GM12801 (cell line): ENCODE data around the gene NXPH3.

ENCODE experiments used
- TF ChIP-seq, protein P1 (sequence below): IDR thresholded peaks from one replicate; pipeline ENCODE4 v1.5.1; 2011; ENCODE audit warnings: control low read depth; ENCODE audit not compliant: insufficient read length; ENCODE audit errors: extremely low read depth

The NXPH3 gene

GRCh38 chr17:49571283-49571682 lies 4.4 kb upstream of the NXPH3 start:
- TF ChIP-seq, protein P1, sequence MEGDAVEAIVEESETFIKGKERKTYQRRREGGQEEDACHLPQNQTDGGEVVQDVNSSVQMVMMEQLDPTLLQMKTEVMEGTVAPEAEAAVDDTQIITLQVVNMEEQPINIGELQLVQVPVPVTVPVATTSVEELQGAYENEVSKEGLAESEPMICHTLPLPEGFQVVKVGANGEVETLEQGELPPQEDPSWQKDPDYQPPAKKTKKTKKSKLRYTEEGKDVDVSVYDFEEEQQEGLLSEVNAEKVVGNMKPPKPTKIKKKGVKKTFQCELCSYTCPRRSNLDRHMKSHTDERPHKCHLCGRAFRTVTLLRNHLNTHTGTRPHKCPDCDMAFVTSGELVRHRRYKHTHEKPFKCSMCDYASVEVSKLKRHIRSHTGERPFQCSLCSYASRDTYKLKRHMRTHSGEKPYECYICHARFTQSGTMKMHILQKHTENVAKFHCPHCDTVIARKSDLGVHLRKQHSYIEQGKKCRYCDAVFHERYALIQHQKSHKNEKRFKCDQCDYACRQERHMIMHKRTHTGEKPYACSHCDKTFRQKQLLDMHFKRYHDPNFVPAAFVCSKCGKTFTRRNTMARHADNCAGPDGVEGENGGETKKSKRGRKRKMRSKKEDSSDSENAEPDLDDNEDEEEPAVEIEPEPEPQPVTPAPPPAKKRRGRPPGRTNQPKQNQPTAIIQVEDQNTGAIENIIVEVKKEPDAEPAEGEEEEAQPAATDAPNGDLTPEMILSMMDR = no peak

- TF ChIP-seq, protein P1 = no peak
Observed at GRCh38 chr17:49571764-49572163, 3.9 kb upstream of the NXPH3 start.

GRCh38 chr17:49572226-49572625 lies 3.4 kb upstream of the NXPH3 start:
- TF ChIP-seq, protein P1 = no peak

DNA sequence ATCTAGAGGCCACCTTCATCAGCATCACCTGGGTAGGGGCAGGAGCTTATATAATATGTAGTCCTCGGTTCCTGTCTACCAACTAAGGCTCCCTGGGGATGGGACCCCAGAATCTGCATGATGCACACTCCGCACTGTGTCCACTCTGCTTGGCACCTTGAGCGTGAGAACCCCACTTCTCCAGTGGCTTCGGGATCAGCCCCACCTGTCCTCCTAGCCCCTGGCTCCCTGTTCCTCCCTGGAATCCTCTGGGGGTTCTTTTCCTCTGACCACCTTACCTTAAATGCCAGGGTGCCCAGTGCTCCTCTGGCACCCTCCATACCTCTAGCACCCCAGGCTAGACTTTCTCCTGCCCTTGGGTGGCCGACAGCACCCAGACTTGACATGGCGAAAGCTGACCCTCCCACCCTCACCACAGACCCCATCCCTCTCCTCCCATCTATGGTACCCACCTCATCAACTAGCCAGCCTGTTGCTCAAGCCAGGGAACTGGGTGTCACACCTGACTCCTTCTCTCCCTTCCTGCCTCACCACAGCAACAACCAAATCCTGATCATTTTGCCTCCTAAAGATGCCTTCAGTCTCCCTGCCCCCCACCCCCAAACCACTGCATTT lies 2.8 kb upstream of the NXPH3 start:
- TF ChIP-seq, protein P1 = no peak

GRCh38 chr17:49573510-49574322 lies 2.0 kb upstream of the NXPH3 start:
- TF ChIP-seq, protein P1 = no peak

DNA sequence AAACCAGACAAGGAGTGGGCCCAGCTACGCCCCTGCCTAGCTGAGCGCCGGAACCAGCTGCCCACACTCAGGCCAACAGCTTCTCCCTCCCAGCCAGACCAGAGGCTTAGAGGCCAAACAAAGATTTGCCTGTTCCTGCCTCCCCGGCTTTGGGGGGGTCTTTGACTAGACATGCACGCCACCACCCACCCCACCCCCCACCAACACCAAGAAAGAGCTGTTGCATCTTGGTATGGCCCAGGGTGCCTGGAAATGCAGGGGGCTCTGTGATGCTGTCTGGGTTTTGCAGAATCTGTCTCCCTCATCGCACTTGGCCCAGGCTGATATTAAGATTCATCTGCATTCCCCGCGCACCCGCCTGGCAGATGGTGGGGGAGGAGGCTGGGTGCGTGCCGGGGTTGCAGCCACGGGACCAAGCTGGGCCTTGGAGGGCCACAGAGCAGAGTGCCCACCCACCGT lies 1.3 kb upstream of the NXPH3 start:
- TF ChIP-seq, protein P1 = no peak

DNA sequence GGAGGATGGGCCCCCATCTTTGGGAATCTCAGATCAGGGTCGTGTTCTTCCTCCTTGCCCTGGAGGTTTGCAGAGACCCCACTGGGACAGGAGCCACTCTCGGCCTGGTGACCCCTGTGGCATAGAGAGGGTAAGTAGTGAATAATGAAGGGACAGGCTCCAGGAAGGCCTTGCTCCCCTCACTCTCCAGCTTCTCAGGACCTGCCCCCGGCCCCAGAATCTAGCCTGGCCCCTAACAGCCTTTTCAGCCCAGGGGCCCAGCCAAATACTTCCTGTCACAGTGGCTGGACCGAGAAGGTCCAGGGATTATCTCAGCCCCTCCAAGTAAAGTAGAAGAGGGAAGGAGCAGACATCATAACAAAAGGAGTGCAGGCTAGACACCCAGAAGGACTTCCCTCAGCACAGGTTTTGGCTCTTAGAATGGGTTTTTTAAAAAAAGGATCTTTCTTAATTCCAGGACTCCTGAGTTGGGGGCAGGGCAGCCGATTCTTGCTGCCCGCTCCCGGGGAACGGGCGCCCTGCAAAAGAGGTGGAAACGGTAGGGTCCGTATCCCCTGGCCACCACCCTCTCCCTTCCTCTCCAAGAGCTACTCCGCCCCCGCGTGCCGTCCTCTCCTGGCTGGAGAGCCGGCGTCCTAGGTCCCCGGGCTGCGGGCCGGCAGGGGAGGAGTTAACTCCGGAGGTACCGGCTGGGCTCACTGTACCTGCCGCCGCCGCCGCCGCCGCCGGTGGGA lies 559 bp upstream of the NXPH3 start:
- TF ChIP-seq, protein P1 = no peak
